Progenitor cell of endocrine pancreas (in vitro differentiated cells): ENCODE data around the gene SPO11. TPM values are rescaled to one million over a fixed set of nuclear protein-coding genes. Genes with fewer than 3 reads are reported as not detected.

Source experiments
- DNase-seq: peaks from one replicate; pipeline ENCODE4 v3.0.0; 2021; ENCODE audit warnings: low spot score; ENCODE audit not compliant: unreplicated experiment
- H3K27ac Mint-ChIP-seq: 2 replicates; pipeline ENCODE4 v1.8.0; 2021; ENCODE audit warnings: mild to moderate bottlenecking, moderate library complexity, mixed read lengths
- H3K27me3 Mint-ChIP-seq: 2 replicates; pipeline ENCODE4 v1.8.0; 2021; ENCODE audit warnings: mixed read lengths
- H3K36me3 Mint-ChIP-seq: 2 replicates; pipeline ENCODE4 v1.8.0; 2022; ENCODE audit warnings: mixed read lengths; ENCODE audit not compliant: insufficient read depth
- H3K4me1 Mint-ChIP-seq: 2 replicates; pipeline ENCODE4 v1.8.0; 2021; ENCODE audit warnings: low read depth, mixed read lengths
- H3K4me3 Mint-ChIP-seq: 2 replicates; pipeline ENCODE4 v1.8.0; 2021; ENCODE audit warnings: low read depth, mild to moderate bottlenecking, moderate library complexity, mixed read lengths
- H3K9me3 Mint-ChIP-seq: 2 replicates; pipeline ENCODE4 v1.8.0; 2021; ENCODE audit warnings: low read depth, mixed read lengths
- microRNA-seq: library from miRNA; unstranded; fragments of <30 nt; microRNA quantifications from one replicate; pipeline ENCODE4 v1.1.0, GENCODE V29; 2020; ENCODE audit warnings: borderline number of aligned reads; ENCODE audit not compliant: unreplicated experiment
- total RNA-seq: library from RNA; stranded (reverse); gene quantifications from 2 replicates; pipeline ENCODE4 v1.2.1, GENCODE V29; 2021
- TF ChIP-seq, protein P1 (sequence below): fragments of 200-600 bp; sonication (generic); IDR thresholded peaks from one replicate; pipeline ENCODE4 v1.5.0; 2021; ENCODE audit warnings: antibody characterized with exemption, mild to moderate bottlenecking; ENCODE audit not compliant: unreplicated experiment

The SPO11 gene
- total RNA-seq, 1 donor from 2014 or later: not detected

GRCh38 chr20:57392512-57393271, 63.1 kb downstream of the SPO11 start:
- H3K27me3 Mint-ChIP-seq: peaks cover 7% of the 10 kb centered on the region
- H3K4me3 Mint-ChIP-seq: peak overlapping the region; percentile 80
- peaks cover 10% of the 10 kb centered on the region for H3K36me3 Mint-ChIP-seq
- H3K27ac Mint-ChIP-seq: peak overlapping the region; percentile 76
- no peak for DNase-seq
- TF ChIP-seq, protein P1, sequence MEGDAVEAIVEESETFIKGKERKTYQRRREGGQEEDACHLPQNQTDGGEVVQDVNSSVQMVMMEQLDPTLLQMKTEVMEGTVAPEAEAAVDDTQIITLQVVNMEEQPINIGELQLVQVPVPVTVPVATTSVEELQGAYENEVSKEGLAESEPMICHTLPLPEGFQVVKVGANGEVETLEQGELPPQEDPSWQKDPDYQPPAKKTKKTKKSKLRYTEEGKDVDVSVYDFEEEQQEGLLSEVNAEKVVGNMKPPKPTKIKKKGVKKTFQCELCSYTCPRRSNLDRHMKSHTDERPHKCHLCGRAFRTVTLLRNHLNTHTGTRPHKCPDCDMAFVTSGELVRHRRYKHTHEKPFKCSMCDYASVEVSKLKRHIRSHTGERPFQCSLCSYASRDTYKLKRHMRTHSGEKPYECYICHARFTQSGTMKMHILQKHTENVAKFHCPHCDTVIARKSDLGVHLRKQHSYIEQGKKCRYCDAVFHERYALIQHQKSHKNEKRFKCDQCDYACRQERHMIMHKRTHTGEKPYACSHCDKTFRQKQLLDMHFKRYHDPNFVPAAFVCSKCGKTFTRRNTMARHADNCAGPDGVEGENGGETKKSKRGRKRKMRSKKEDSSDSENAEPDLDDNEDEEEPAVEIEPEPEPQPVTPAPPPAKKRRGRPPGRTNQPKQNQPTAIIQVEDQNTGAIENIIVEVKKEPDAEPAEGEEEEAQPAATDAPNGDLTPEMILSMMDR: no peak
- H3K9me3 Mint-ChIP-seq: no peaks in the 10 kb centered on the region
- H3K4me1 Mint-ChIP-seq: peaks cover 23% of the 10 kb centered on the region

Small RNA genes lying within 50 kb of the gene (microRNA-seq; reads per million reads assigned to microRNA genes)
- not detected for gene MIR4325

Other genes with a start within 250 kb of the SPO11 start
- 28.4 and 35.4 TPM in 2 replicates for gene BMP7, start 63.2 kb upstream of the SPO11 start, total RNA-seq
- 44.6 and 47.3 TPM in 2 replicates for gene RAE1, start 21.5 kb downstream of the SPO11 start, total RNA-seq
- gene RBM38, start 61.6 kb downstream of the SPO11 start, total RNA-seq: 21.0 and 24.1 TPM in 2 replicates
- not detected in 2 replicates for gene CTCFL, start 195.3 kb downstream of the SPO11 start, total RNA-seq
- gene PCK1, start 231.3 kb downstream of the SPO11 start, total RNA-seq: not detected in 2 replicates